Activated effector memory CD4-positive, alpha-beta T cell treated with anti-CD3 and anti-CD28 coated beads, Interleukin-2, amount 50 U/mL, for 16 hours (primary cell): ENCODE measurements around the gene MRPL48.
"Not testable (repeated sequence)": the region's sequence is repeated elsewhere in the genome, so short reads cannot be mapped to it uniquely, and the experiment has no call there.

ENCODE experiments used
- DNase-seq: peaks from one replicate; pipeline ENCODE4 v3.0.0-alpha.2; 2020

Gene MRPL48

DNA sequence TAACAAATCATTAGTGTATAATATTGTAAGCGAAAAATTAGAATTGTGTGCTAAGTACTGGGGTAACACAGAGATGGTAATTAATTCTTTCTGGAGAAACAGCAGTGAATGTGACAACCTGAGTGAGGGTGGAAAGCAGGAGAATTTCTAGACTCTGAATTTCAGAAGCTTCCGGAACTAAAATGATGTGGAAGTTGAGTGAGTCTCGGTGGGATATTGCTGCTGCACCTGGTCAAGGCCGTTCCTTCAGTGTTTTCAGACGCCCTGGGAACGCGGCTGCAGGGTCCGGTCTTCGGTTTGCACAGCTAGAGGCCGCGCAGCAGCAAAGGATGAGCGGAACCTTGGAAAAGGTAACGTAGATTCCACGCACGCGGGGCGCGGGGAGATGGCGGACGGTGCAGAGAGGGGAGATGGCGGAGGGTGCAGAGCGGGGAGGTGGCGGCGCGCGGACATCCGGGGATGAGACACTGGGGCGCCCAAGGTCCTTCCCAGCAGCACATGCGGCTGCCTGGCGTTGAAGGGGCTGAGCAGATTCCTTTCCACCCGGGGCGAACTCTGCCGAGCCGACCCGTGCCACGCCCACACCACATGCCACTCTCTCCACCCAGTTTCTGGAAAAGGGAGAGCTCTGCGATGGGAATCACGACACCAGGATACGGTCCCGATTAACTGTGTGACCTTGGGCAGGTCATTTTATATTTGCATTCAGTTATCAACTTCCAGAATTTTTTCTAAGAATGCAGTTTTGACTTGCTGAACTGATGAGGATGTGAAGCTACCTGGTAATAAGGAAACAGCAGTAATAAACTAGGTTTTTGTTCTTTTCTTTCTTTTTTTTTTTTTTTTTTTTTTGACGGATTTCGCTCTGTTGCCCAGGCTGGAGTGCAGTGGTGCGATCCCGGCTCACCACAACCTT is at the start of gene MRPL48:
MRPL48 (plus strand) TSS at position 232 of the 916 bp plus-strand sequence; CDS start at position 330, 98 bp downstream.
- DNase-seq: peak; percentile 95

DNA sequence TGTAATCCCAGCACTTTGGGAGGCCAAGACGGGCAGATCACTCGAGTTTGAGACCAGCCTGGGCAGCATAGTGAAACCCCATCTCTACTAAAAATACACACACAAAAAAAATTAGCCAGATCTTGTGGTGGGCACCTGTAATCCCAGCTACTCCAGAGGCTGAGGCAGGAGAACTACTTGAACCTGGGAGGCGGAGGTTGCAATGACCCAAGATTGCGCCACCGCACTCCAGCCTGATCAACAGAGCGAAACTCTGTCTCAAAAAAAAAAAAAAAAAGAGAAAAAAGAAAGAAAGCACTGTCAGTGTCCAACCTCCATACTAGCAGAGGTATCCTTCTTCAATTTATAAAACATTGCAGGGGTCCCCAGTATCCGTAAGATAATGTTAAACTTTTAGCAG is 44.6 kb upstream of the MRPL48 start:
- no peak for DNase-seq

DNA sequence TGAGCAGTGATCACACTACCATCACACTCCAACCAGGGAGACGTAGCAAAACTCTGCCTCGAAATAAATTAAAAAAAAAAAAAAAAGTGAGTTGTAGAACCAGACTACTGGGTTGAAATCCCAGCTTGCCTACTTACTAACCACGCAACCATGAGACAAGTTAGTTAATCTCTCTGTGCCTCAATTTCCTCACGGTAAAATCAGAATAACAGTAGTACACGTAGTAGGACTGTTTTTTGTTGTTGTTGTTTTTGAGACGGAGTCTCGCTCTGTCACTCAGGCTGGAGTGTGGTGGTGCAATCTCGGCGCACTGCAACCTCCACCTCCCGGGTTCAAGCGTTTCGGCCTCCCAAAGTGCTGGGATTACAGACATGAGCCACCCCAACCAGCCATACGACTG is 41.0 kb upstream of the MRPL48 start:
- DNase-seq: no peak

DNA sequence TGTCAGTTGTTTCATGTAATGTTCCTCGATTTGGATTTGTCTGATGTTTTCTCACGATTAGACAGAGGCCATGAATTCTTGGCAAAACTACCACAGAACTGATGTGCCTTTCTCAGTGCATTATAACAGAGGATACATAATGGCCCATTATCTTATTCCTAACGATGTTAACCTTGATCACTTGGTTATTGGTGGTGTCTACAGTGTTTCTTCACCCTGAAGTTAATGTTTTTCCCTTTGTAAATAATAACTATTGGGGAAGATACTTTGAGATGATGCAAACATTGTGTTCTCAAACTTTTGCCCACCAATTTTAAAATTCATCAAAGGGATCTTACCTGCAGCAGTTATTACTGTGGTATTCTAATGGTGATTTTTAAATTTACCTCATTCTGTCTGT is 39.9 kb upstream of the MRPL48 start:
- no peak for DNase-seq

DNA sequence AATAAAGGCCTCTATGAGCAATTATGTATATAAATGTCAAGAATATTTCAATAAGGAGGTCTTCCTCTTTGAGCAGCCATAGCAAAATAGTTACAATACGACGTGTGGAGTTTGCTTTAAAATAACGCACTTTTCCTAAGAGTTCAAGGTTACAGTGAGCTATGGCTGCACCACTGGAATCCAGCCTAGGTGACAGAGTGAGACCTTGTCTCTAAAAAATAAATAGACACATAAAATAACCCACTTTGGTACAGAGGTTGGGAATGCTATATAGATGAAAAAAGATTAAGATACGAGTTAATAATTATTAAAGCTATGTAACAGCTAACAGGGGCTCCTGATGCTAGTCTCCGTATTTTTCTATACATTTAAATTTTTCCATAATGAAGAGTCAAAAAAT is 39.4 kb upstream of the MRPL48 start:
- DNase-seq: no peak

DNA sequence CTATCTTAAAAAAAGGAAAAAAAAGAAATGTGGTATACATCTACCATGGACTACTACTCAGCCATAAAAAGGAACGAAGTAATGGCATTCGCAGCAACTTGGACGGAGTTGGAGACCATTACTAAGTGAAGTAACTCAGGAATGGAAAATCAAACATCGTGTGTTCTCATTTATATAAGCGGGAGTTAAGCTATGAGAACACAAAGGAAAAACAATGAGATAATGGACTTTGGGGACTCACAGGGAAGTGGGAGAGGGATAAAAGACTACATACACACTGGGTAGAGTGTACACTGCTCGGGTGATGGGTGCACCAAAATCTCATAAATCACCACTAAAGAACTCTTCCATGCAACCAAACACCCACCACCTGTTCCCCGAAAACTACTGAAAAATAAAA is 38.6 kb upstream of the MRPL48 start:
- no peak for DNase-seq

DNA sequence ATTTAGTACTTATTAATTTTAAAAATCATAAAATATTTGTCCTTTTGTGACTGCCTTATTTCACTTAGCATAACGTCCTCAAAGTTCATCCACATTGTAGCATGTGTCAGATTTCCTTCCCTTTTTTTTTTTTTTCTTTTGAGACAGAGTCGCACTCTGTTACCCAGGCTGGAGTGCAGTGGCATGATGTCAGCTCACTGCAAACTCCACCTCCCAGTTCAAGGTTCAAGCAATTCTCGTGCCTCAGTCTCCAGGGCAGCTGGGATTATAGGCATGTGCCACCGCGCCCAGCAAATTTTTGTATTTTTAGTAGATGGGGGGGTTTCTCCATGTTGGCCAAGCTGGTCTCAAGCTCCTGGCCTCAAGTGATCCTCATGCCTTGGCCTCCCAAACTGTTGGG is 37.4 kb upstream of the MRPL48 start:
- DNase-seq: no peak

DNA sequence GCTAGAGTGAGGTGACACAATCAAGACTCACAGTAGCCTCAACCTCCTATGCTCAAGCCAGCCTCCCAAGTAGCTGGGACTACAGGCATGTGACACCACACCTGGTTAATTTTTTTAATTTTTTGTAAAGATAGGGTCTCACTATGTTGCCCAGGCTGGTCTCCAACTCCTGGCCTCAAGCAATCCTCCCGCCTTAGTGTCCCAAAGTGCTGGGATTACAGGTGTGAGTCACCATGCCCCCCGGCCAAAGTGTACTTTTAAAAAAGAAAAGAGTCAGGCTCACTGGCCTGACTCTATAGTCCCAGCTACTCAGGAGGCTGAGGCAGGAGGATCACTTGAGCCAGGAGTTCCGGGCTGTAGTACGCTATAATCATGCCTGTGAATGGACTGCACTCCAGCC is 36.8 kb upstream of the MRPL48 start:
- not testable (repeated sequence) for DNase-seq

DNA sequence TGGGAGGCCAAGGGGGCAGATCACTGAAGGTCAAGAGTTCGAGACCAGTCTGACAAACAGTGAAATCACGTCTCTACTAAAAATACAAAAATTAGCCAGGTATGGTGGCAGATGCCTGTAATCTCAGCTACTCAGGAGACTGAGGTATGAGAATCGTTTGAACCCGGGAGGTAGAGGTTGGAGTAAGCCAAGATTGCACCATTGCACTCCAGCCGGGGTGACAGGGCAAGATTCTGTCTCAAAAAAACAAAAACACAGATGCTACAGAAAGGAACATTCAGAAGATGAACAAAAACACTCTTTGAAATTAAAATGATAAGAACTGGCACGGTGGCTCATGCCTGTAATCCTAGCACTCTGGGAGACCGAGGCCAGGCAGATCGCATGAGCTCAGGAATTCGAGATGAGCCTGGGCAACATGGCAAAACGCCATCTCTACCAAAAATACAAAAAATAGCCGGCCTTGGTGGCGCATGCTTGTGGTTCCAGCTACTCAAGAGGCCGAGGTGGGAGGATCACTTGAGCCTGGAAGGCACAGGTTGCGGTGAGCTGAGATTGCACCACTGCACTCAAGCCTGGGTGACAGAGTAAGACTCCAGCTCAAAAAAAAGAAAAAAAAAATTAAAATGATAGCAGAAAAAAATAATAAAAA is 35.3 kb upstream of the MRPL48 start:
- DNase-seq: no peak

DNA sequence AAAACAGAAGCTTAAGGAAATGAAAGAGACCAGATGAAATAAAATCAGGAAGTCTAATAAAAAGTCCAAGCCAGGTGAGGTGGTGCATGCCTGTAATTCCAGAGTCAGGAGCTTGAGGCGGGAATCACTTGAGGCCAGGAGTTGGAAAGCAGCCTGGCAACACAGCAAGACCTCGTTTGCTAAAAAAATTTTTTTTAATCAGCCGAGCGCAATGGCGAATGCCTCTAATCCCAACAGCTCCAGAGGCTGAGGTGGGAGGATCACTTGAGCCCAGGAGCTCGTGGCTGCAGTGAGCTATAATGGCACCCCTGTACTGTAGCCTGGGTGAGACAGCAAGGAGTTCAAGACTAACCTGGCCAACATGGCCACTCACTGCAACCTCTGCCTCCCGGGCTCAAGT is 34.8 kb upstream of the MRPL48 start:
- DNase-seq: no peak

DNA sequence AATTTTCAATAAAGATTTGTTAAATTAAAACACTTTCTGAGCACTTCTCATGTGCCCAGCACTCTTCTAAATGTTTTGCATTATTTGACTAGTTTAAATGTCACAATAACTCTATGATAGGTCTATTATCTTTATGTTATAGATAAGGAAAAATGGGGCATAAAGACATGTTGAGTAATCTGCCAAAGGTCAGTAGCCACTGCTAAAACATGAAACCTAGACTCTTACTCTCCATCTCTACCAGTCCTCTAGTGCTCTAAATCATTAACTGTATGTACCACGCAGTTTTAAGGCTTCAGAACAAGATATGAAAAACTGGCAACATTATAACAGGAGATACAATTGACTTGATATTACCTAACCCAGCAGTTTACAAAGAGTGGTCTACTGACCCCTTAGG is 33.7 kb upstream of the MRPL48 start:
- no peak for DNase-seq

DNA sequence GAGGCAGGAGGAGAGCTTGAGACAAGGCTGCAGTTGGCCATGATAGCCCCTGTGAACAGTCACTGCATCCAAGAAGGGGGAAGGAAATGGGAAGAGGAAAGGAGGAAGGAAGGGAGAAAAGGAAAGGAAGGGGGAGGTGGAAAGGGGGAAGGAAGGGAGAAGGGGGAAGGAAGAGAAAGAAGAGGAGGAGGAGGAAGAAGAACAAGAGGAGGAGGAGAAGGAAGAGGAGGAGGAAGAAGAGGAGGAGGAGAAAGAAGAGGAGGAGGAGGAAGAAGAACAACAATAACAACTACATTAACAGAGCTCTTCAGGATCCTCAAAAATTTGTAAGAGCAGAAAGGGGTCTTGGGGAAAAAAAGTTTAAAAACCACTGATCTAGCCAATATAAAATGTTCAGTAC is 32.0 kb upstream of the MRPL48 start:
- DNase-seq: no peak

DNA sequence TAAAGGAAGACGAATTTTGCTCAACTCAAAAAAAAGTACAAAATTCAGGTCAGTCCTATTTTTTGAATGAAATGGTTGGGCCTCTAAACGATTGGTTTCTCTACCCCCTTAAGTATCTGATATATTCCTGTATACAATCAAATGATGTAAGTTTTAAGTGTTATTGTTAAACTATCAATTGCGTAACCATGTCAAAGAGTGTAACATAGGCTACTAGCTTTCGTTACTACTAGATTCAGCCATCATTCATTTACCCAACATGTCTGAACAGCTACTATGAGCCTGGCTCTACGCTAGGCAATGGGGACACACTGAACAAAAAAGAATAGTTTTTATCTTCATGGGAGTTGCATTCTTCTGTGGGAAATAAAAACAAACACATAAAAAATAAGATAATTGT is 30.1 kb upstream of the MRPL48 start:
- no peak for DNase-seq

DNA sequence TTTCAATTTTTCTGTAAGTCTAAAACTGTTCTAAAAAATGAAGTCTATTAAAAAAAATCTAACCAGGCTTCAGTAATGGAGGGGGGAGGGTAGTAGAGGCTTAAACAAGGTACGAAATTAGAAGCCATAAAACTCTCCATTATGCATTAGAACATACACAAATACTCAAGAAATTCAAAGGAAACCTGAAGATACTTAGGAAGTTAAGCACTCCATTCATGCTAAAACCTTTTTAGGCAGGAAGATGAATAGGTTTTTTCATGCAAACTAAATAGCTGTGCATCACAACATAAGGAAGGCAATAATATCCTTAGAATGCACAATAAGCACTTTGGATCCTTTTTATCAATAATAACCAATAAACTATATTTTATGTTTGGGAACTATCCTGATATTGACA is 29.2 kb upstream of the MRPL48 start:
- DNase-seq: no peak

DNA sequence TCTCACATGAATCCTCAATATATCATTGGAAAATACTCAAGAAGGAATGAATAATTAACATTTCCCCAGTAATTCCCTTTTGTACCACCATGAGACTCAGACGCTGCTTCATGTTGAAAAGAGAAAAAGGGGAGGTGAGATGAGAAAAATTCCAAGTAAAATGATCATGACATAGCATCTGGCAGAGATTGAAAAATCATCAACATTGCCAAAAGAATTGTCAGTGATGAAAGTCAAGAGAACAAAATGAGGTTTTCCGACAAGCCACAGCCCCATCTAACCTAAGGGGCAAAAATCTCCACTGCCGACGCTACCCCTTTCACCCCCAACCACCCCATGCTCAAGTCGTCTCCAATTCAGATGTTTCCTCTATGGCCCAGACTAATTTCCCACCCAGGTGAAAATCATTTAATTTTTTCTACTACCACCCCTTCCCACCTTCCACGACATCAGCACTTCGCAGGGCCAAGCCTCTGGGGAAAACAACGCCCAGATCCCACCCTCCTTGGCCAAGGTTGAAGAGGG is 28.0 kb upstream of the MRPL48 start:
- DNase-seq: no peak

DNA sequence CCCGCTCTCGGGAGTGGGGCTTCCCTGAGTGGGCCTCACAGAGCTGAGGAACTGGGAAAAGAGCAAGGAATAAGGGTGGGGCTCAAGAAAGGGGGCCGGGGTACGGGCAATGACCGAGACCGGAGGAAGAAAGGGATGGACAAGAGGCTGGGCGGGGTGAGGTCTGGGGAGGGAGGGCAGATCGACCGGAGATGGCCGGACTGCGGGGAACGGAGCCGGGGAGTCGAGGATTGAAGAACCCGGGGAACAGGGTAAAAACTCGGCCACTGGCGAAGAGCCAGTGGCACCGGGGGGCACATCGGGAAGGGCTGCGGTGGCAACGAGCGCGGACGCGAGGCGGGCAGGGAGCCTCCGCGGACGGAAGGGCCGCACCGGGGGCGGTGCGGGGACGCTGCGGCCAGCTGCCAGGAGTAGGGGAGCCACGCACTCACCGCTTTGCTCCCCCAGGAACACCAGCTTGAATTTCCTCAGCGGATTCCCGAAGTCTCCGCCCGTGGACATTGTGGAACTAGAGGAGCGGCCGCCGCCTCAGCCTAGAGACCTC is 27.5 kb upstream of the MRPL48 start:
- DNase-seq: no peak

DNA sequence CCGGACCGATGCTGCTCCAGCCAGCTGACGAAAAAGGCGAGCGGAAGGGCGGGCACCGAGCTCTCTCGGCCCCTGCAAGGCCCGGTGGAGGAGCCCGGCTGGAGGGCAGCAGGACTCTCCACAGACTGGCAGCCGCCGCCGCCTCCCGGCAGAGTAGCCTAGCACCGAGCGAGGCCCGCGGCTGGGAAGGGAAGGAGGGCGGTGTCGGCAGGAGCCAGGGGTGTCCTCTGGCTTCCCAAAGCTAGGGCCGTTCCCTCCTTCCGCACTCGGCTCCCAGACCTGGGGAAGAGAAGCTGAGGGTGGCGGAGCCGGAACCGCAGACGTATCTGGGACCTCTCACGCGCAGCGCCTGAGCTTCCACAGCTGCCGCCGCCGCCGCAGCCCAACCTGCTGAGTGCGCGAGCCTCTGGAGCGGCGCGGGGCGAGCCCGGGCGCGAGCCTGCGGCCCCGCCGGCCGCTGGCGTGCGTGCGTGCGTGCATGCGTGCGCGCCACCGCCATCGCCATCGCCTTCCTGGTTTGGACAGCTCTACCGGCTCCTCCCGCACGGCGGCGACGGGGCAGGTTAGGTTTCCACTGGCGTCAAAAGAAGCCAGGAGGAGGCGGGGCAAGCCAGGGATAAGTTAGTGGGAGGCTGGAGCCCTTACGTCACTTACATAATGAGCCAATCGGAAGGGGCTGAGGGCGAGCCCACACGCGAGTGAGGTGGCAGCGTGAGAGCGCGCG is 26.8 kb upstream of the MRPL48 start, which contains the start of gene RAB6A:
RAB6A (minus strand) TSS at position 396 of the 724 bp plus-strand sequence. CDS start 439 bp downstream, outside the sequence.
- DNase-seq: peak; percentile 100

DNA sequence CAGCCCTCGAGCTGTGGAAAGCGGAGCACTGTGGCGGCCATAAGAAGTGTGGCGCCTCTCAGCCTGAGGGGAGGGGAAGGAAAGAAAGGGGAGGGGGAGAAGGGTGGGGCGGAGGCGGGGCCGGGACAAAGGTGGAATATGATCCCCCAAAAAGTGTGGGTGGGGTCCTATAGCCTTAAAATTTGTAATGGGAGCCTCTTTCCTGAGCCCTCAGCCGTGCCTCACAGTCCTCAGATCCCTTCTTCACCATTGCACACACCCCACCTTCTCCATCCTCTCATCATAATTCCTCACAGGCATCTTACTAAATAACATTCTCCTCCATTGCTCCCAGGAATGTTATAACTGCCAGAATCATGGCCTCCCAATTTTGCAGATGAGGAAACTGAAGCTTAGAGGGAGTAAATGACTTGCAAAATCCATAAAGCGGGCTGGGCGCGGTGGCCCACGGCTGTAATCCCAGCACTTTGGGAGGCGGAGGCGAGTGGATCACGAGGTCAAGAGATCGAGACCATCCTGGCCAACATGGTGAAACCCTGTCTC is 26.2 kb upstream of the MRPL48 start:
- DNase-seq: no peak

DNA sequence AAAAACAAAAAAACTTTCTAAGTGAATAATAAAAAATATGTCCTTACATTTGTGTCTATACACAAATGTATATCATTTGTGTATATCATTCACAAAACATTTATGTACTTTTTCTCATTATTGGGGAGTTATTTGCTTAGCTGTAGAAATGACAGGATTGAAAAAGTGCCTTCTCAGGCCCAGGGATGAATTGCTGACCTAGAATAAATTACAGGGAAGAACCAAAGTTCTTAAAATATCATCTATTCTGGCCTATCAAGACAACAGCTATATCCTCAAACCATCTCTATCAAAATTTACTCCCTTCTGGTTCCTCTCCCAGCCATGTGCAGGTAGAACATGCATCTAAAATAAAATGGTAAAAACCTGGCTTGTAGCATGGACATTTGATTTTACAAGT is 24.9 kb upstream of the MRPL48 start:
- DNase-seq: no peak

DNA sequence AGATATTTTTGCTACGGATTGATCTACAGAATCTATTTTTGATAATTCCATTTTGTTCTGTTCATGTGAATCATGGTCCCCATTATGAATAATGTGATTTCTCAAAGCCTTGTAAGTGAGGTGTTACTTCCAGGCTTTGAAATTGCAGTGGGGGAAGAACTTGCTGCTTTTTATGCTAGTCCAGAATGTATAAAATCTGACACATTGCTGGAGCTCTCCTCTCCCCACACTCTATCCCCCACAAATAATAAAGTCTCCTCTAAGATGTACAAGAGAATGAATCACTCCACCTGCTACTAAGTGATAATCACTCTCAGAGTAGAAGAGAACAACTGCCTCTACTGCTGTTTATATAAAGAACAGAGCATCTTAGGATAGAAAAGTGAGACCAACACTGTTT is 20.9 kb upstream of the MRPL48 start:
- DNase-seq: no peak

DNA sequence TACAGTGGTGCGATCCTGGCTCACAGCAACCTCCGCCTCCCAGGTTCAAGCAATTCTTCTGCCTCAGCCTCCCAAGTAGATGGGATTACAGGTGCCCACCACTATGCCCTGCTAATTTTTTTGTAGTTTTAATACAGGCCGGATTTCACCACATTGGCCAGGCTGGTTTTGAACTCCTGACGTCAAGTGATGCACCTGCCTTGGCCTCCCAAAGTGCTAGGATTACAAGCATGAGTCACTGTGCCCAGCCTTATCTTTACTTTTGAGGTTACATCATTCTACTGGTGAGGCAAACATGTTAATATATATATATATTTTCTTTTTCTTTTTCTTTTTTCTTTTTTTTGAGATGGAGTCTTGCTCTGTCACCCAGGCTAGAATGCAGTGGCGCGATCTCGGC is 16.9 kb upstream of the MRPL48 start:
- DNase-seq: not testable (repeated sequence)

DNA sequence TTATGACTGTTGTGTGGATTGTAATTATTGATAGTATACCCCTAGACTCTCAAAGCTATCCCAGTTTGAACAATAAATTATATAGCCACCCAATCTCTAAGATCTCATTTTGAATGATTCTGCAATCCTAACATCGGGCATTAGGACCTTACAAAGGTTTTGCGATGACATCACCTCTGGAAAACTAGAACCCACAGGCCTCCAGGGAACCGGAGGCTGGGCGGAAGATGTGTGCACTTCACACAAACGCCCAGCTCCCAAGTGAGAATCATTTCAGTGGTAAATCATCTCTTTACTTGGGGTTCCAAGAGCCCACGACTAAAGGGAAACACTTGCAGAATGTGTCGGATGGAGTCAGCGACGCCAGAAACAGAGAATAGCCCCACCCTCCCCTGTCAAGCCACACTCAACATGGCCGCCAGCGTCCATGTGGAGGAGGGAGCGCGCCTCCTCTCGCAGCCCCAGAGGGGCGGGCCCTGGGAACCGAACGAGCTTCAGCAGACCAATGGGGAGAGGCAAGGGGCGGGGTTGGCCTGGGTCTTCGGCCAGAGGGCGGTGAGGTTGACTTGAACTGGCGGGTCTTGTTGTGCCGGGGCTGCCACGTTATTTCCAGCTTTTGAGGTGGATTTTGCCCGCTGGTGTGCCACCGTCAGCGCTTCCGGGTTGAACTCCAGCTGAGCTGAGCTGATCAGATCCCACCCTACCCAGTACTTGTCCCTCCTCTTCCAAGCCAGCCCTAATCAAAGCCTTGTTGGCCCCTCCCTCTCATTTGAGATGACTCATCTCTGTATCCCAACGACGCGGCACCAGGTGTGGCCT is 8.4 kb upstream of the MRPL48 start:
- peak; percentile 99 for DNase-seq
